AML-193 (cell line): ENCODE data around the gene DERA.
"Not testable (repeated sequence)": the region's sequence is repeated elsewhere in the genome, so short reads cannot be mapped to it uniquely, and the experiment has no call there.

Experiments
- DNase-seq, 2 experiments: peaks; one replicate each; lab custom pipeline; 2025; lab: John Stamatoyannopoulos, UW

DERA gene

GRCh38 chr12:16008421-16008824, 97.3 kb downstream of the DERA start:
- DNase-seq: no peak

DNA sequence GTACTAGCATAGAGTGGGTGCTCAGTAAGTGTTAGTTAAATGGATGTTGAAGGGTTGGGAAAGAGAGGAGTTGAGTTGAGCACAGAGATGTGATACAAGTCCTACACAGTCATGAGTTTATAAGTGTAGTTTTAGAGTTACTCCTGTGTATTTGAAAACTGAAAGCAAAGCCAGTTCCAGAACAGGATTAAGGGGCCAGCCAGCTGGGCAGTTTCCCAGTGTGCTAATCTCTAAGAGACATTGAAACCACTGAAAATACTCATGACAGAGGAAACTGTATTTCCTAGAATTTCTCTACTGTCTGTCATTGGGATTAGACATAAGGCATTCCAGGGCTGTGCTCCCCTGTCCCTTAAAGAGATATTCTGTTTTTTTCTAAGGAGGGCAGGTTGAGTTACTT, 101.0 kb downstream of the DERA start:
- no peak for DNase-seq

DNA sequence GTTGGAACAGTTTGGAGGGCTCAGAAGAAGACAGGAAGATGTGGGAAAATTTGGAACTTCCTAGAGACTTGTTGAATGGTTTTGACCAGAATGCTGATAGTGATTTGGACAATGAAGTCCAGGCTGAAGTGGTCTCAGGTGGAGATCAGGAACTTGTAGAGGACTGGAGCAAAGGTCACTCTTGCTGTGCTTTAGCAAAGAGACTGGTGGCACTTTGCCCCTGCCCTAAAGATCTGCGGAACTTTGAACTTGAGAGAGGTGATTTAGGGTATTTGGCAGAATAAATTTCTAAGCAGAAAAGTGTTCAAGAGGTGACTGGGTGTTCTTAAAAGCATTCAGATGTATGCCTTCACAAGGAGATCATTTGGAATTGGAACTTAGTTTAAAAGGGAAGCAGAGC, 102.6 kb downstream of the DERA start:
- DNase-seq: not testable (repeated sequence)

DNA sequence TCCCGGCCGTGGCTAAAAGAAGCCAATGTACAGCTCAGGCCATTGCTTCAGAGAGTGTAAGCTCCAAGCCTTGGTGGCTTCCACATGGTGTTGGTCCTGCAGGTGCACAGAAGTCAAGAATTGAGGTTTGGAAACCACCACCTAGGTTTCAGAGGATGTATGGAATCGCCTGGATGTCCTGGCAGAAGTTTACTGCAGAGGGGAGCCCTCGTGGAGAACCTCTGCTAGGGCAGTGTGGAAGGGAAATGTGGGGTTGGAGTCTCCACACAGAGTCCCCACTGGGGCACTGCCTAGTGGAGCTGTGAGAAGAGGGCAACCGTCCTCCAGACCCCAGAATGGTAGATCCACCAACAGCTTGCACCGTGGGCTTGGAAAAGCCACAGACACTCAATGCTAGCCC, 103.3 kb downstream of the DERA start:
- DNase-seq: not testable (repeated sequence)

DNA sequence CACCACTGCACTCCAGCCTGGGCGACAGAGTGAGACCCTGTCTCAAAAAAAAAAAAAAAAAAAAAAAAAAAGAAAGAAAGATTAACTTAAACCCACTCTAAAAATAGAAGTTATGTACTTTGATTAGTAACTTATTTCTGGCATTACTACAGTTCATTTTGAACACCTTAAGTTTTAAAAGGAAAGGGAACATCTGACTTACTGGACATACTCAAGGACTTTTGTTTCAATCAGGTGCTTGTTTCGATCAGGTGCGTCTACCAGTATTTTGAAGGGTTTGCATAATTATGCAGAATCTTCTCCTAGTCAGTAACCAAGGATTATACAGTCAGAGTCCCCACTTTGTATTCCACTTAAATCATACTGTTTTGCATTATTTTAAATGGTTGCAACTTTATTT, 105.6 kb downstream of the DERA start:
- no peak for DNase-seq

DNA sequence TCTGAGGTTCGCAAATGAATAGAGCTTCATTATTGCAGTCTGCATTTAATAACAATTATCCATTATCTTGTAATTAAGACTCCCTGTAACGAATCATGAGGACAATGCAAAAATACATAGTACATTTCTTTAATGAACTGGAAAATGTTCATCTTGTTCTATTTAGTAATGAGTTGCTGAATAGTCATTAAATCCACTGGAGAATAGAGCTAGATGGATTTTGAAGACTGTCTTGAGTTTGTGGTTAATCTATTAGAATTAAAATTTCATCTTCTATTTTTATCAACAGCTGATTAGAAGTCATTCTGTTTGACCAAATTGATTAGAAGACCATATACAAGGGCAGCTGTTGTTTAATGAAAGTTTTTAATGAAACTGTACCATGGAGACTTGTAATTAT, 107.2 kb downstream of the DERA start:
- no peak for DNase-seq

- no peak for DNase-seq
These were observed 108.0 kb downstream of the DERA start for GRCh38 chr12:16019136-16019535.

DNA sequence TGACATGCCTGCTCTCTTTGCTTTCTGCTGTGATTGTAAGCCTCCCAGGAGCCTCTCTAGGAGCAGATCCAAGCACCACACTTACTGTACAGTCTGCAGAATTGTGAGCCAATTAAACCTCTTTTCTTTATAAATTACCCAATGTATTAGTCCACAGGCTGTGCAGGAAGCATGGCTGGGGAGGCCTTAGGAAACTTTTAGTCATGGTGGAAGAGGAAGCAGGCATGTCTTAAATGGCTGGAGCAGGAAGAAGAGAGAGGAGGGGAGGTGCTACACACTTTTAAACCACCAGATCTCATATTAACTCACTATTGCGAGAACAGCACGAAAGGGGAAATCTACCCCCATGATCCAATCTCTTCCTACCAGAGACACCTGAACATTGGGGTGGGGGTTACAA, 108.9 kb downstream of the DERA start:
- DNase-seq: peak; percentile 35 to 39

GRCh38 chr12:16021026-16021425, 109.9 kb downstream of the DERA start:
- DNase-seq: no peak

GRCh38 chr12:16021676-16022075, 110.5 kb downstream of the DERA start:
- no peak for DNase-seq

GRCh38 chr12:16027002-16027401, 115.9 kb downstream of the DERA start:
- DNase-seq: no peak

DNA sequence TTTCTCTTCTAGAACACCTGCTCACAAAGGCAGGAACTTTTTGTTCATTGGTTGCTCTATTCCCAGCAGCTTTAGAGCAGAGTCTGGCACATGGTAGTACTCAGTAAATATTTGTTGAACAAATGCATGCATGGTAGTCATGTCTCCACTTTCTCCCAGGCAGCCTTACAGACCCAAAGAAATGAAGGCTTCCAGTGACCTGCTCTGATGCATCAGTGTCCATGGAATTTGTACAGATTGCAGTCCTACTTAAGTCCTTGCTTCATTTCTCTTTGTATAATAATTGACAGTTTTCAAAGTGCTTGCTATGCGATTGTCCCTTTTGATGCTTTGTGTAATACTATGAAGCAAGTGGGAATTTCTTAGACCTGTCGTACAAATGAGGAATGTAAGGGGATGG, 119.6 kb downstream of the DERA start:
- no peak for DNase-seq

DNA sequence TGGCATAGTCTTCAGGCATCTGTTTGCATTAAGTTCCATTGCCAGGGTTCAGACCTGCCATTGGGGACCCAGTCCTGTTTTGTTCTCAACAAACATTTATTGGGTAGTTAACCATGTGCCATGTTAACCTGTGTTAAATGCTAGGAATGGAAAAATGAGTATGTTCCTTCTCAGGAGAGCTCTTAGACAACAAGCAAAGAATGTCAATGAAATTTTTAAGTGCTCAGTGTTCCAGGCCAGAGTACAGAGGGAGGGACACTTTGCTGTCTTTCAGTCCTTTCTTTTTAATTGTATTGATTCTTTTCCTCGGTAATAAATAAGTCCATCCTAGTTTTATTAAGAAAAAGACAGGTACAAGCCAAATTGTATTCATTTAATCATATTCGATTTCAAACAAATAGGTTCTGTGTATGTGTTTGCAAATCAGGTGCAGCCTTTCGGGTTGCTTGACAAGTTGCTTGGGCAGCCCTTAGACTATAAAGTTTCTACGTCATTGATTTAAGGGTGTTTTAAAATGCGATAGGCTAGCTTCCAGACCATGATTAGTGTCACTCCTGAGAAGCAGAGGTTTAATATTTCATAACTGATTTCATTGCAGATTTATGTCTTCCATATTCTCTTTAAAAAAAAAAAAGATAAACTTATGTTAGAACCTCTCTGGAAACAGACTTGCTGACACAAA, 123.1 kb downstream of the DERA start:
- DNase-seq: no peak

- no peak for DNase-seq
These were observed 124.9 kb downstream of the DERA start for GRCh38 chr12:16036073-16036472.

DNA sequence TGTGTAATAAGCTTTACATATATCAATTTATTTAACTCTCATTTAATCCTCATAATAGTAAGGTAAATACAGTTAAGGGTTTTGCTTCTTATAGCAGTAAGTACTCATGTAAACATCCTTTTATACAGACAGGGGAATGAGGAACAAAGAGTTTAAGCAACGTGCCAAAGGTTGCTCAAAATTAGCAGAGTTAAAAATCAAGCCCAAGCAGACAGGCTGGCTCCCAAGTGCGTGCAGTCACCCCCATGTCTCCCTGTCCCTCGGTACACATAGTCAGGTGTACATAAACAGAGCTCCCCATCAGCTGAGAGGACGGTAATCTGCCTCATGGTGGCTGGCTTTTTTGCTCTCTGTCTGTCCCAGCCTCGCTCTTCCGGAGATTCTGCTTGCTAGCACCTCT, 126.4 kb downstream of the DERA start:
- no peak for DNase-seq

DNA sequence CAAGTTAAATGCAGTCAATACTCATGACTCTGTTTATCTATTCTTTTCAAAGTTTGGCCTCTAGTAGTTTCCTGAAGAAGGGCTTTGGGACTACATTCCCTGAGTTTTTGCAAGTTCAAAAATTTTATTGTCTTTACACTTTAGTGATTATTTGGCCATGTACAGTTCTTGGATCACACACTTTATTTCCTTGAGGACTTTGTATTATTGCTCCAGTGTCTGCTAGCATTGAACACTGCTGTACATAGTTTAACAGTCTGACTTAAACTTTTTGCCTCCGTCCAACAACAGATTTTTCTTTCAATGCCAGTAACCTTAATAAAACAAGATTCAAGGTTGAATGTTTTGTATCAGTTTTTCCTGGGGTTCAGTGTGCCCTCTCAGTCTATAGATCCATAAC, 132.3 kb downstream of the DERA start:
- DNase-seq: no peak

DNA sequence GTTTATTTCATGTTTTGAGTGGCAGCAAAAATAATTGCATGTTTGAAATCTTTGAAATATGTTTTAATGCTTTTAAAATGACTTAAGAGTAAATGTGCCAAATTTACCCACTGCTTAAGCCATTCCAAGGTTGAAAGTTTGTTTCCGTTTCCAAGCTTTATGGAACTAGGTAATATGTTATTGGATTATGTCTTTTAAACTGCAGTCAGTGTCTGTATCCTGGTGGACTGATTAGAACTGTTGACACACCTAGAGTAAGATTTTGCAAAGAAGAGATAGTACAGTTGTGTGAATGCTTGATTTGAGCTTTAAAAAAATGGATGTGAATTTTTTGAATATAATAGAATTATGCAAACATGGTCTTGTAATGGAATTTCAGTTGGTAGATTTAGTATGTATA, 135.1 kb downstream of the DERA start:
- no peak for DNase-seq

GRCh38 chr12:16048511-16048910, 137.4 kb downstream of the DERA start:
- DNase-seq: no peak

GRCh38 chr12:16056910-16057309, 145.8 kb downstream of the DERA start:
- DNase-seq: no peak

DNA sequence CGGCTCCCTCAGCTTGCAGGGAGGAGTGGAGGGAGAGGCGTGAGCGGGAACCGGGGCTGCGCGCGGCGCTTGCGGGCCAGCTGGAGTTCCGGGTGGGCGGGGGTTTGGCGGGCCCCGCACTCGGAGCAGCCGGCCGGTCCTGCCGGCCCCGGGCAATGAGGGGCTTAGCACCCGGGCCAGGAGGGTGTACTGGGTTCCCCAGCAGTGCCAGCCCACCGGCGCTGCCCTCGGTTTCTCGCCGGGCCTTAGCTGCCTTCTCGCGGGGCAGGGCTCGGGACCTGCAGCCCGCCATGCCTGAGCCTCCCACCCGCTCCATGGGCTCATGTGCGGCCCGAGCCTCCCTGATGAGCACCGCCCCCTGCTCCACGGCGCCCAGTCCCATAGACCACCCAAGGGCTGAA, 146.2 kb downstream of the DERA start:
- not testable (repeated sequence) for DNase-seq

- DNase-seq: peak; percentile 67 to 69
These were observed 151.5 kb downstream of the DERA start for GRCh38 chr12:16062611-16063010.

- DNase-seq: no peak
These were observed 152.6 kb downstream of the DERA start for GRCh38 chr12:16063726-16064125.

GRCh38 chr12:16070113-16070512, 159.0 kb downstream of the DERA start:
- DNase-seq: no peak

DNA sequence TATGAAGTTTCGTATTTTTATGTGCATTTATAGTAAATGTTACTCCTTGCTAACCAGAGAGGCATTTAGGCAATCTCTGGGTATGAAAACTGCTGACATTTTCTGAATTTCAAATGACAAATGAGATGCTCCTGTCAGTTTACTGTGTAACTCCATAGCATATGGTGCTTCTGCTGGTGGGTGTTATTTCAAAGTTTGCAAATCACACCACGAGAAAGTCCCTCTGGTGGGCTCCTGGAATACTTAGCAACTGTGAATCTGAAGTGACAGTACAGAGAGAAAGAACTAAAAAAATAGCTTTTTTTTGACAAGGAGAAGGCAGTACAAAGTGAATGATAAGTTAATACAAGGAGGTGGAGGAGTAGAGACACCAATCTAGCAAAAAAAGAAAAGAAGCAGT, 161.5 kb downstream of the DERA start:
- DNase-seq: no peak

DNA sequence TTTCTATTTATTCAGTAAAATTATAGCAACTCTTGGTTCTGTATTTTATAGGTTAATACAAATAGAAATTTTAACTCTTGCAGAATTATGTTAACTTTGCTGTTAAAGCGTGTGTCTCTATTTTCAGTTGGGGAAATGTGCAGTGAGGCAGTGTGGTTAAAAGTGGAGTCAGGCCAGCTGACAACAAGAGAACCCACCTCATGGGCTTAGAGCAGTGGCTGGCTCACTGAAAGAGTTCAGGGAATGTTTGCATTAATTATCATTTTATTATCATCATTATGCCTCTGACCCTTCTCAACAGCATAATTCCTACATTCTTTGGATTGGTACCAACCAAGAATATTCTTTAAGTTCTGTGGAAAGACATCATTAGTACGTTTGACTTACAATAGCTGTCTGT, 163.8 kb downstream of the DERA start:
- no peak for DNase-seq
